Neural progenitor cell (in vitro differentiated cells): Measurements from ENCODE around the gene C7orf33.

Experiments used
- EZH2 ChIP-seq: fragments of 200-600 bp; sonication (generic); IDR thresholded peaks from 2 replicates; pipeline ENCODE4 v1.6.1; 2017; ENCODE audit warnings: antibody characterized with exemption, mild to moderate bottlenecking, moderate library complexity
- TF ChIP-seq, protein P1 (sequence below): fragments of 200-600 bp; sonication (generic); IDR thresholded peaks from 2 replicates; pipeline ENCODE4 v1.5.1; 2017; ENCODE audit warnings: antibody characterized with exemption, mild to moderate bottlenecking

DNA sequence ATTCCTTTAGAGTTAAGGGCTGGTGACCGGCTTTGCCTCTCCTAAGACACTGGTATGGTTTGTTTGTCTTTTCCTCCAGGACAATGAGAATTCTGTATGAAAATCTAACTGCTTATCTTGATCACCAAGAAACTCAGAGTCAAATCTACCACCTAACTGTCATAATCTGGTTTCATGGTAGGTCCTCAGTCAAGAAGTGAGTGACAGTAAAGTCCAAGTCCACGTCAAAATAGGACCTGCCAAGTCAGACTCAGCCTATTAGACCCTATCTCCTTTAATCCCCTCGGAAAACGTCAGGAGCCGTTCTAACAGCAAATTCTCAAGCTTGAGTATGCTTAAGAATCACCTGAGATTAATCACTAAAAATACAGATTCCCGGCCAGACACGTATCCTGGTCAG, 37.4 kb downstream of the C7orf33 start:
- TF ChIP-seq, protein P1, sequence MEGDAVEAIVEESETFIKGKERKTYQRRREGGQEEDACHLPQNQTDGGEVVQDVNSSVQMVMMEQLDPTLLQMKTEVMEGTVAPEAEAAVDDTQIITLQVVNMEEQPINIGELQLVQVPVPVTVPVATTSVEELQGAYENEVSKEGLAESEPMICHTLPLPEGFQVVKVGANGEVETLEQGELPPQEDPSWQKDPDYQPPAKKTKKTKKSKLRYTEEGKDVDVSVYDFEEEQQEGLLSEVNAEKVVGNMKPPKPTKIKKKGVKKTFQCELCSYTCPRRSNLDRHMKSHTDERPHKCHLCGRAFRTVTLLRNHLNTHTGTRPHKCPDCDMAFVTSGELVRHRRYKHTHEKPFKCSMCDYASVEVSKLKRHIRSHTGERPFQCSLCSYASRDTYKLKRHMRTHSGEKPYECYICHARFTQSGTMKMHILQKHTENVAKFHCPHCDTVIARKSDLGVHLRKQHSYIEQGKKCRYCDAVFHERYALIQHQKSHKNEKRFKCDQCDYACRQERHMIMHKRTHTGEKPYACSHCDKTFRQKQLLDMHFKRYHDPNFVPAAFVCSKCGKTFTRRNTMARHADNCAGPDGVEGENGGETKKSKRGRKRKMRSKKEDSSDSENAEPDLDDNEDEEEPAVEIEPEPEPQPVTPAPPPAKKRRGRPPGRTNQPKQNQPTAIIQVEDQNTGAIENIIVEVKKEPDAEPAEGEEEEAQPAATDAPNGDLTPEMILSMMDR = no peak
- TF ChIP-seq EZH2 = no peak
